SK-N-SH (cell line): Measurements from ENCODE around the gene SLC34A1. TPM values are rescaled to one million over a fixed set of nuclear protein-coding genes. Genes with fewer than 3 reads are reported as not detected.

Experiments
- CTCF ChIA-PET: fragments of 300-600, 350-600 bp; formaldehyde crosslinking; extraction: SDS; loops from one replicate; lab custom pipeline; 2021; lab: Yijun Ruan, JAX
- POLR2A ChIA-PET: fragments of 350-600 bp; sonication (Branson Sonifier 250); formaldehyde crosslinking; extraction: SDS; loops from one replicate; lab custom pipeline; 2020; ENCODE audit warnings: antibody characterized with exemption, inconsistent platforms; lab: Yijun Ruan, JAX
- DNase-seq: peaks from one replicate; pipeline ENCODE4 v3.0.0; 2012
- H2AFZ ChIP-seq: fragments of 200-600 bp; sonication (generic); 2 replicates; pipeline ENCODE4 v1.8.1; 2016; ENCODE audit warnings: antibody characterized with exemption, mild to moderate bottlenecking, low read depth
- H3F3A ChIP-seq: fragments of 200-600 bp; sonication (generic); replicated peaks from 2 replicates; pipeline ENCODE3; 2016; ENCODE audit warnings: antibody characterized with exemption, mild to moderate bottlenecking; ENCODE audit not compliant: insufficient read depth
- H3K27ac ChIP-seq, 2 experiments: fragments of 200-500 bp in 1 of 2; fragments of 200-600 bp in 1 of 2; sonication (Bioruptor generic) in 1 of 2; sonication (generic), shearing (Covaris generic) in 1 of 2; 2 replicates each; pipeline versions ENCODE4 v1.5.1 to v1.6.1; 2014 to 2016; ENCODE audit warnings: low read depth in 2 of 2, inconsistent platforms in 1 of 2, low read length in 1 of 2, mild to moderate bottlenecking in 1 of 2, mixed read lengths in 1 of 2
- H3K27me3 ChIP-seq: fragments of 200-600 bp; sonication (generic), shearing (Covaris generic); 2 replicates; pipeline ENCODE4 v1.6.1; 2016; ENCODE audit warnings: mixed run types; ENCODE audit not compliant: insufficient read depth
- H3K36me3 ChIP-seq, 2 experiments: fragments of 200-500 bp in 1 of 2; fragments of 200-600 bp in 1 of 2; sonication (Bioruptor generic) in 1 of 2; sonication (generic) in 1 of 2; replicated peaks in 1 of 2; 2 replicates each; pipeline versions ENCODE3 to v1.5.1; 2014 to 2016; ENCODE audit warnings: low read length in 1 of 2, mild to moderate bottlenecking in 1 of 2; ENCODE audit not compliant: insufficient read depth in 2 of 2, control insufficient read depth in 1 of 2
- H3K4me1 ChIP-seq, 2 experiments: fragments of 200-500 bp in 1 of 2; fragments of 200-600 bp in 1 of 2; sonication (Bioruptor generic) in 1 of 2; sonication (generic), shearing (Covaris generic) in 1 of 2; 2 replicates each; pipeline versions ENCODE4 v1.5.1 to v1.6.1; 2014 to 2016; ENCODE audit warnings: low read depth in 1 of 2, low read length in 1 of 2, mixed run types in 1 of 2; ENCODE audit not compliant: insufficient read depth in 2 of 2, control insufficient read depth in 1 of 2
- H3K4me2 ChIP-seq: fragments of 200-600 bp; sonication (generic), shearing (Covaris generic); 2 replicates; pipeline ENCODE4 v1.6.1; 2017; ENCODE audit warnings: mixed run types
- H3K4me3 ChIP-seq, 2 experiments: fragments of 200-500 bp in 1 of 2; fragments of 200-600 bp in 1 of 2; sonication (Bioruptor generic) in 1 of 2; sonication (generic), shearing (Covaris generic) in 1 of 2; 2 replicates each; pipeline versions ENCODE4 v1.5.1 to v1.8.1; 2014 to 2016; ENCODE audit warnings: low read depth in 2 of 2, inconsistent platforms in 1 of 2, low read length in 1 of 2, mild to moderate bottlenecking in 1 of 2, mixed read lengths in 1 of 2, moderate library complexity in 1 of 2
- H3K79me2 ChIP-seq: fragments of 200-600 bp; sonication (generic); 2 replicates; pipeline ENCODE4 v1.8.1; 2017; ENCODE audit warnings: mild to moderate bottlenecking; ENCODE audit not compliant: insufficient read depth
- H3K9ac ChIP-seq: fragments of 200-600 bp; sonication (generic); 2 replicates; pipeline ENCODE4 v1.6.1; 2017; ENCODE audit warnings: mixed run types
- H3K9me2 ChIP-seq: fragments of 200-600 bp; sonication (generic); 2 replicates; pipeline ENCODE4 v1.6.1; 2017; ENCODE audit warnings: mixed run types
- H3K9me3 ChIP-seq: fragments of 200-600 bp; sonication (generic); 2 replicates; pipeline ENCODE4 v1.6.1; 2017; ENCODE audit warnings: mixed run types, mild to moderate bottlenecking, moderate library complexity
- H4K20me1 ChIP-seq: fragments of 200-600 bp; sonication (generic); 2 replicates; pipeline ENCODE4 v1.6.1; 2017; ENCODE audit warnings: mild to moderate bottlenecking, mixed run types; ENCODE audit not compliant: insufficient read depth
- CHD2 ChIP-seq: fragments of 150-350 bp; IDR thresholded peaks from 2 replicates; pipeline ENCODE4 v1.6.1; 2018; ENCODE audit warnings: low read length; ENCODE audit not compliant: partially characterized antibody
- CTCF ChIP-seq: fragments of 200-600 bp; sonication (generic); IDR thresholded peaks from 2 replicates; pipeline ENCODE4 v1.6.1; 2017; ENCODE audit warnings: antibody characterized with exemption, mild to moderate bottlenecking, moderate library complexity
- ELF1 ChIP-seq: IDR thresholded peaks from 2 replicates; pipeline ENCODE4 v1.4.0; 2012
- EZH2phosphoT487 ChIP-seq: fragments of 200-600 bp; sonication (generic); IDR thresholded peaks from 2 replicates; pipeline ENCODE4 v1.6.1; 2017; ENCODE audit warnings: low read depth, mixed run types, mild to moderate bottlenecking, antibody characterized with exemption, moderate library complexity, borderline replicate concordance
- FOXJ3 ChIP-seq: sonication (generic); formaldehyde crosslinking; IDR thresholded peaks from 2 replicates; pipeline ENCODE4 v1.5.1; 2020; ENCODE audit warnings: mild to moderate bottlenecking, missing genetic modification reagents
- GABPA ChIP-seq: IDR thresholded peaks from 2 replicates; pipeline ENCODE4 v1.4.0; 2012; ENCODE audit warnings: low read depth, mild to moderate bottlenecking
- GATA2 ChIP-seq: sonication (generic); formaldehyde crosslinking; IDR thresholded peaks from 2 replicates; pipeline ENCODE4 v1.5.0; 2020; ENCODE audit warnings: mild to moderate bottlenecking, missing genetic modification reagents
- JUND ChIP-seq: IDR thresholded peaks from 2 replicates; pipeline ENCODE4 v1.4.0; 2012
- MAX ChIP-seq: IDR thresholded peaks from 2 replicates; pipeline ENCODE4 v1.4.0; 2012; ENCODE audit warnings: low read depth
- MXI1 ChIP-seq: IDR thresholded peaks from 2 replicates; pipeline ENCODE4 v1.6.1; 2012; ENCODE audit warnings: mild to moderate bottlenecking, low read depth, low read length, improper control_type of control experiment
- NFIC ChIP-seq: IDR thresholded peaks from 2 replicates; pipeline ENCODE4 v1.4.0; 2012; ENCODE audit warnings: borderline replicate concordance
- NRF1 ChIP-seq: IDR thresholded peaks from 2 replicates; pipeline ENCODE4 v1.6.1; 2012; ENCODE audit warnings: low read depth, mild to moderate bottlenecking, low read length
- PBX3 ChIP-seq: IDR thresholded peaks from 2 replicates; pipeline ENCODE4; 2012
- POLR2AphosphoS5 ChIP-seq: IDR thresholded peaks from 2 replicates; pipeline ENCODE4 v1.6.1; 2012; ENCODE audit warnings: low read depth, low read length
- RCOR1 ChIP-seq: fragments of 150-350 bp; IDR thresholded peaks from 2 replicates; pipeline ENCODE4 v1.6.1; 2017; ENCODE audit warnings: antibody characterized with exemption, low read length
- RFX5 ChIP-seq: IDR thresholded peaks from 2 replicates; pipeline ENCODE4 v1.6.1; 2012; ENCODE audit warnings: mild to moderate bottlenecking, improper control_type of control experiment, low read length
- RXRA ChIP-seq: IDR thresholded peaks from 2 replicates; pipeline ENCODE4 v1.4.0; 2012; ENCODE audit warnings: low read depth, mild to moderate bottlenecking, borderline replicate concordance
- SIN3A ChIP-seq: IDR thresholded peaks from 2 replicates; pipeline ENCODE4 v1.6.1; 2012; ENCODE audit warnings: low read depth, mild to moderate bottlenecking, low read length, moderate library complexity, borderline replicate concordance
- SMC3 ChIP-seq: IDR thresholded peaks from 2 replicates; pipeline ENCODE4 v1.6.1; 2012; ENCODE audit warnings: low read depth, low read length, improper control_type of control experiment
- TEAD4 ChIP-seq: IDR thresholded peaks from 2 replicates; pipeline ENCODE4 v1.4.0; 2012; ENCODE audit warnings: mild to moderate bottlenecking, borderline replicate concordance; ENCODE audit not compliant: insufficient read depth
- USF1 ChIP-seq: IDR thresholded peaks from 2 replicates; pipeline ENCODE4 v1.4.0; 2012; ENCODE audit warnings: low read depth, borderline replicate concordance
- USF2 ChIP-seq: fragments of 150-350 bp; IDR thresholded peaks from 2 replicates; pipeline ENCODE4 v1.6.1; 2017; ENCODE audit warnings: antibody characterized with exemption, low read length, low read depth, borderline replicate concordance
- YY1 ChIP-seq: IDR thresholded peaks from 2 replicates; pipeline ENCODE4 v1.4.0; 2012; ENCODE audit warnings: low read depth, mild to moderate bottlenecking
- WGBS: methylation state at CpG from one replicate; pipeline ENCODE4 v1.1.6; 2017; ENCODE audit warnings: low lambda C conversion rate; 5-methylcytosine and 5-hydroxymethylcytosine counted together
- polyA plus RNA-seq, 3 experiments: library from polyadenylated mRNA; depleted of rRNA; stranded (reverse); fragments of >200 nt; gene quantifications; 2 replicates each; pipeline ENCODE4 v1.2.3, GENCODE V29; 2012

The SLC34A1 gene
- polyA plus RNA-seq, 1 of the 3 experiments (the other 2 are of a cell fraction), result 0.03 TPM

GRCh38 chr5:177349362-177349647 lies 34.9 kb upstream of the SLC34A1 start (continued):
- TF ChIP-seq CTCF (no peak), GABPA (no peak), USF1 (no peak), MXI1 (no peak), RXRA (no peak), JUND (no peak), FOXJ3 (CRISPR knock-in tag) (no peak), RCOR1 (no peak), TEAD4 (no peak), SMC3 (no peak)

- TF ChIP-seq NFIC (no peak), RFX5 (no peak), FOXJ3 (CRISPR knock-in tag) (no peak), JUND (no peak), PBX3 (no peak), RCOR1 (no peak), CHD2 (no peak), SIN3A (no peak), USF2 (no peak), YY1 (no peak), NRF1 (no peak), SMC3 (no peak), GATA2 (no peak), ELF1 (no peak), POLR2AphosphoS5 (no peak), TEAD4 (no peak), MAX (no peak), EZH2phosphoT487 (no peak)
- TF ChIP-seq, all 33 proteins: peak for 0
- Histone ChIP-seq H3K27ac (no peak overlapping the region), H2AFZ (no peak overlapping the region), H3K4me3 (peak overlapping the region; percentile 96 to 100), H3K4me1 (peaks cover 5 to 23% of the 10 kb centered on the region in 2 experiments; a peak in 3 of 4 replicates), H3K9ac (peak overlapping the region; percentile 97; the same call in 1 of the 2 replicates), H4K20me1 (peaks cover 12% of the 10 kb centered on the region; the same call in 1 of the 2 replicates), H3K9me3 (no peaks in the 10 kb centered on the region), H3F3A (no peaks in the 10 kb centered on the region), H3K9me2 (no peaks in the 10 kb centered on the region), H3K27me3 (no peaks in the 10 kb centered on the region), H3K4me2 (peak overlapping the region; percentile 92), H3K36me3 (peaks cover 16 to 25% of the 10 kb centered on the region in 2 experiments), H3K79me2 (peaks cover 67% of the 10 kb centered on the region)
- WGBS, result 83% methylated on average over 5 of the region's 5 CpGs
- POLR2A ChIA-PET, result interaction anchor here (1.0 kb wide), 1 partner anchor 11 kb away, joined by 5 read pairs; no protein-coding TSS in a partner anchor
- DNase-seq, result no peak
- CTCF ChIA-PET, result interaction anchor here (1.4 to 3.0 kb wide), 2 partner anchors 13 to 55 kb away, joined by 3 to 10 read pairs; no protein-coding TSS in a partner anchor
Measured at GRCh38 chr5:177349762-177350161, 34.5 kb upstream of the SLC34A1 start.
